ENCODE measurements around the gene RFX6. TPM values are rescaled to one million over a fixed set of nuclear protein-coding genes. Genes with fewer than 3 reads are reported as not detected.

The RFX6 gene
- total RNA-seq, 2 donors from 2014 or later, result not detected

Other genes with a start within 250 kb of the RFX6 start
- 10 to 100 TPM; 22.8 to 35.6 TPM for gene ZUP1, start 208.5 kb upstream of the RFX6 start, total RNA-seq
- 1 to 10 TPM; 7.8 to 8.7 TPM for gene KPNA5, start 196.0 kb upstream of the RFX6 start, total RNA-seq
- not detected for gene FAM162B, start 111.5 kb upstream of the RFX6 start, total RNA-seq
- not detected for gene GPRC6A, start 48.2 kb upstream of the RFX6 start, total RNA-seq